ENCODE results near the gene KLF15.

DNA sequence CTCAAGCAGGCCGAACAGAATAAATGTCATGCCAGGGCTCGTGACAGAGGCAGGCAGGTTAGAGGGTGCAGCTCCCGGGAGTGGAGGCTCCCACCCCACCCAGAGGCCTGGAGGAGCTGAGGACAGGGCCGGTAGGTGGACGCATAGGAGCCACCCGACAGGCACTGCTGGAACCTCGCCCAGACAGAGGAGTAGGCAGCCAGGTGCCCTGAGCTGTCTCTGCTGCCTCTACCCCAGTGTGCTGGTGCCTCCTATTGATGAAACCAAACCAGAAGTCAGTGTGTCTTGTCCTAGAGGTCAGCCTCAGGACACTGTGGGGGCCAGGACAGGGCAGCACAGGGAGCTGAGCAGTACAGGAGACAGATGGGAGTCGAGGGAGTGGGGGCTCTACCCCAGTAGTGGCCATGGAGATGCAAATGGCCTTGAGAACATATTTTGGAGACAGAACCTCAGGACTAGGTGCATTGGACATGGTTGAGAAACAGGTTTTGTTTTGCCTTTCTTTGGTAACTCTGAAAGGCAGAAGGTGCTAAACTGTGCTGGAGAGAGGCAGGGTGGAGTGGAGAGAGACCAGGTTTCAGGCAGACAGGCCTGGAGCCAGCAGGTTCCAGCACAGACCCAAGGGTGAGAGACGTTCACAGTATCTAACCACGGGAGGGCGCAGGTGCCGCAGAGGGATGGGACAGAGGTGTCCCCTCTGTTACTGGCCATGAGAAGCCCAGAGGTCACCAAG lies 15.4 kb upstream of the KLF15 start:
- TF ChIP-seq POLR2AphosphoS5 (IDR thresholded peaks at IDR 0.05; ENCODE audit: low read depth, low read length) (no peak), SIN3A (IDR thresholded peaks at IDR 0.05; ENCODE audit: borderline replicate concordance, insufficient read depth, low read length) (no peak), FOXP2 (optimal IDR thresholded peaks at IDR 0.05; ENCODE audit: borderline replicate concordance, extremely low read depth, extremely low read length, insufficient read depth) (no peak)
- TF ChIP-seq, protein P1, sequence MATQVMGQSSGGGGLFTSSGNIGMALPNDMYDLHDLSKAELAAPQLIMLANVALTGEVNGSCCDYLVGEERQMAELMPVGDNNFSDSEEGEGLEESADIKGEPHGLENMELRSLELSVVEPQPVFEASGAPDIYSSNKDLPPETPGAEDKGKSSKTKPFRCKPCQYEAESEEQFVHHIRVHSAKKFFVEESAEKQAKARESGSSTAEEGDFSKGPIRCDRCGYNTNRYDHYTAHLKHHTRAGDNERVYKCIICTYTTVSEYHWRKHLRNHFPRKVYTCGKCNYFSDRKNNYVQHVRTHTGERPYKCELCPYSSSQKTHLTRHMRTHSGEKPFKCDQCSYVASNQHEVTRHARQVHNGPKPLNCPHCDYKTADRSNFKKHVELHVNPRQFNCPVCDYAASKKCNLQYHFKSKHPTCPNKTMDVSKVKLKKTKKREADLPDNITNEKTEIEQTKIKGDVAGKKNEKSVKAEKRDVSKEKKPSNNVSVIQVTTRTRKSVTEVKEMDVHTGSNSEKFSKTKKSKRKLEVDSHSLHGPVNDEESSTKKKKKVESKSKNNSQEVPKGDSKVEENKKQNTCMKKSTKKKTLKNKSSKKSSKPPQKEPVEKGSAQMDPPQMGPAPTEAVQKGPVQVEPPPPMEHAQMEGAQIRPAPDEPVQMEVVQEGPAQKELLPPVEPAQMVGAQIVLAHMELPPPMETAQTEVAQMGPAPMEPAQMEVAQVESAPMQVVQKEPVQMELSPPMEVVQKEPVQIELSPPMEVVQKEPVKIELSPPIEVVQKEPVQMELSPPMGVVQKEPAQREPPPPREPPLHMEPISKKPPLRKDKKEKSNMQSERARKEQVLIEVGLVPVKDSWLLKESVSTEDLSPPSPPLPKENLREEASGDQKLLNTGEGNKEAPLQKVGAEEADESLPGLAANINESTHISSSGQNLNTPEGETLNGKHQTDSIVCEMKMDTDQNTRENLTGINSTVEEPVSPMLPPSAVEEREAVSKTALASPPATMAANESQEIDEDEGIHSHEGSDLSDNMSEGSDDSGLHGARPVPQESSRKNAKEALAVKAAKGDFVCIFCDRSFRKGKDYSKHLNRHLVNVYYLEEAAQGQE (IDR thresholded peaks at IDR 0.05; ENCODE audit: insufficient read depth in 1 of 2, low read depth in 2 of 2, low read length in 2 of 2), result no peak

All from PFSK-1 (cell line).